Effector CD8-positive, alpha-beta T cell (primary cell): ENCODE data around the gene OR2H1.
"Not testable (repeated sequence)": the region's sequence is repeated elsewhere in the genome, so short reads cannot be mapped to it uniquely, and the experiment has no call there.

Experiments used
- DNase-seq: peaks from one replicate; lab custom pipeline; 2025; lab: John Stamatoyannopoulos, UW
- total RNA-seq, 4 experiments: gene quantifications; one replicate each; lab custom pipeline; 2026; lab: John Stamatoyannopoulos, UW

Gene OR2H1
- 0 reads per million in 4 experiments for total RNA-seq

GRCh38 chr6:29456971-29457370 is at the start of gene OR2H1, which contains the start of gene OR11A1:
Gene OR2H1, plus strand, starts transcription at chr6:29457155. Its CDS starts 4,615 bp downstream, at chr6:29461770.
Gene OR11A1, minus strand, starts transcription at chr6:29457071. Its CDS starts 29,430 bp downstream, at chr6:29427641.
- no peak for DNase-seq

- DNase-seq = no peak
These were observed 42.4 kb upstream of the OR2H1 start, which contains the start of gene OR12D1 for GRCh38 chr6:29414588-29414987. Gene OR12D1, plus strand, starts transcription at chr6:29414928.

- no peak for DNase-seq
These were observed 37.4 kb upstream of the OR2H1 start for GRCh38 chr6:29419516-29419915.

GRCh38 chr6:29424168-29424567 is 32.8 kb upstream of the OR2H1 start:
- DNase-seq = no peak

GRCh38 chr6:29424575-29424974 is 32.4 kb upstream of the OR2H1 start:
- DNase-seq = no peak

GRCh38 chr6:29425075-29425474 is 31.9 kb upstream of the OR2H1 start:
- no peak for DNase-seq

GRCh38 chr6:29426654-29427053 is 30.3 kb upstream of the OR2H1 start:
- DNase-seq = no peak

GRCh38 chr6:29436730-29437129 is 20.2 kb upstream of the OR2H1 start:
- DNase-seq = not testable (repeated sequence)

- no peak for DNase-seq
These were observed 17.9 kb upstream of the OR2H1 start, which contains the start of gene OR10C1 for GRCh38 chr6:29439006-29439405. Gene OR10C1, plus strand, starts transcription at chr6:29439306. Its CDS starts 710 bp downstream, at chr6:29440016.

GRCh38 chr6:29442719-29443118 is 14.2 kb upstream of the OR2H1 start:
- no peak for DNase-seq

GRCh38 chr6:29444031-29444430 is 12.9 kb upstream of the OR2H1 start:
- not testable (repeated sequence) for DNase-seq

- no peak for DNase-seq
These were observed 9.3 kb upstream of the OR2H1 start for GRCh38 chr6:29447670-29448069.

- DNase-seq = no peak
These were observed 5.3 kb upstream of the OR2H1 start for GRCh38 chr6:29451471-29452193.

GRCh38 chr6:29461021-29461814 is 4.3 kb downstream of the OR2H1 start:
- DNase-seq = no peak

- DNase-seq = no peak
These were observed 5.1 kb downstream of the OR2H1 start for GRCh38 chr6:29462022-29462421.

GRCh38 chr6:29465279-29465678 is 8.3 kb downstream of the OR2H1 start:
- no peak for DNase-seq

- DNase-seq = no peak
These were observed 8.8 kb downstream of the OR2H1 start for GRCh38 chr6:29465801-29466200.

GRCh38 chr6:29466241-29466640 is 9.3 kb downstream of the OR2H1 start:
- DNase-seq = no peak

GRCh38 chr6:29474996-29475395 is 18.0 kb downstream of the OR2H1 start:
- no peak for DNase-seq

- DNase-seq = no peak
These were observed 21.0 kb downstream of the OR2H1 start for GRCh38 chr6:29477923-29478450.

- no peak for DNase-seq
These were observed 21.8 kb downstream of the OR2H1 start for GRCh38 chr6:29478740-29479139.

- no peak for DNase-seq
These were observed 22.6 kb downstream of the OR2H1 start for GRCh38 chr6:29479560-29479959.

- no peak for DNase-seq
These were observed 26.2 kb downstream of the OR2H1 start for GRCh38 chr6:29483186-29483585.
